HUES64 (cell line): ENCODE results near the gene KPNA4. TPM values are rescaled to one million over a fixed set of nuclear protein-coding genes. Genes with fewer than 3 reads are reported as not detected.
"Not testable (repeated sequence)": the region's sequence is repeated elsewhere in the genome, so short reads cannot be mapped to it uniquely, and the experiment has no call there.

ENCODE experiments used
- H3K27ac ChIP-seq: 2 replicates; pipeline ENCODE4 v1.7.0; 2013; ENCODE audit warnings: low read depth, low read length, inconsistent platforms
- H3K27me3 ChIP-seq: 2 replicates; pipeline ENCODE4 v1.6.1; 2013; ENCODE audit warnings: mild to moderate bottlenecking, low read length; ENCODE audit not compliant: insufficient read depth
- H3K36me3 ChIP-seq: 2 replicates; pipeline ENCODE4 v1.6.1; 2013; ENCODE audit warnings: mild to moderate bottlenecking, low read length; ENCODE audit not compliant: insufficient read depth
- H3K4me1 ChIP-seq: 2 replicates; pipeline ENCODE4 v1.6.1; 2013; ENCODE audit warnings: mild to moderate bottlenecking, low read length, moderate library complexity; ENCODE audit not compliant: insufficient read depth
- H3K4me3 ChIP-seq: 2 replicates; pipeline ENCODE4 v1.5.1; 2013; ENCODE audit warnings: mild to moderate bottlenecking, low read length, moderate library complexity
- H3K9ac ChIP-seq: 2 replicates; pipeline ENCODE4 v1.6.1; 2013; ENCODE audit warnings: mild to moderate bottlenecking, low read depth, low read length
- H3K9me3 ChIP-seq: 2 replicates; pipeline ENCODE4 v1.6.1; 2013; ENCODE audit warnings: low read depth, low read length; ENCODE audit not compliant: insufficient read depth
- WGBS: fragments of 150-250, 120-280 bp; methylation state at CpG from one replicate; pipeline ENCODE4 v1.1.7; 2013; ENCODE audit warnings: missing lambda C conversion rate; 5-methylcytosine and 5-hydroxymethylcytosine counted together
- polyA plus RNA-seq, 2 experiments: library from polyadenylated mRNA; stranded (reverse); fragments of 50-300 nt; gene quantifications; one replicate each; pipeline ENCODE4 v1.2.3, GENCODE V29; 2013

KPNA4 gene
- polyA plus RNA-seq (2013, experiment 1 of 2) = 34.0 TPM
- polyA plus RNA-seq (2013, experiment 2 of 2) = 35.6 TPM

DNA sequence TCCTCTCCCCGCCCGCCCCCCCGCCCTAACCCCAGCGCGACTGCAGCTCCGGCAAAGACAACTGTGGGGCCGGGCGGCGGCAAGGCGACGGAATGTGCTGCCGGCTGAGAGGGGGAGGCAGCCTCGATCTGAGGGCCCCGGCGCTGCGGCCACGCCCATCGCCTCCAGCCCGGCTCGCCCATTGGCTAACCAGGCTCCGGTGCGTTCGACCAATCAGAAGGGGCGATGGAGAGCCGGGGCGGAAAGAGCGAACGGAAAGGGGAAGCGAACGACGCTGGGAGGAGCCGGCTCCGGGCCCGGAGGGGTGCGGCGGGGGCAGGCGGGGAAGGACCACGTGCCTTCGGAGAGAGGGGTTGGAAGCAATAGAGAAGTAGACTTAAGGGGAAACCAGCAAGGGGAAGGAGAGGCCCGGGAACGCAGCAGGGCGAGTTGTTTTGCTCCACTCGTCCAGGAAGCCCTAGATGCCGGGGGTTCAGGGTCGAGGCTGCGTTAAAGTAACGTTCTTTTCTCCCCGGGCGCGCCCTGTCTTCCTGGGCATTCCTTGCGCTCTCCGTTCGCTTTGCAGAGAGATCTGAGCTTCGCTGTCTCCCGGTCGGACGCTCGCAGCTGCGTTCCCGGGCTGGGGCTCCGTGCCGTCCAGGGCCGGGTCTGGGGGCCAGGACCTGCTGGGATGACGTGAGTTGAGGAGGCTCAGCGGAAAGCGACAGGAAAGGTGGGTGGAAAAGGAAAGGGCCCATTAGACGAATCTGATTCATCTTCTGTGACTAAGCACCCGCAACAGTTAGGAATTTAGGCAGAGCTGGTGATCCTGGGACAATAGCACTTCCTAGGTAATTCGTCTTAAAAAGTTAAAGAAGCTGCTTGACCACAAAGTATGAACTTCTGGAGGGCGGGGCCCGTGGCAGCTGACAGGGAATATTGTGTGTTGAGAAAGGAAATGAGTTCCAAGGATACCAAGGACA lies at the start of gene KPNA4:
TSS of gene KPNA4 (minus strand) at position 130 of the 962 bp plus-strand sequence. CDS start 289 bp downstream, outside the sequence.
- WGBS = under 1% methylated on average over 68 of the region's 71 CpGs
- no peaks in the 10 kb centered on the region for H3K27me3 ChIP-seq
- H3K9me3 ChIP-seq = 0 out of 2 replicates have a peak, but pooled peaks cover 2% of the 10 kb centered on the region
- peaks cover 32% of the 10 kb centered on the region for H3K36me3 ChIP-seq
- peak within 1 kb of the TSS; percentile 95 for H3K4me3 ChIP-seq
- H3K4me1 ChIP-seq = peaks cover 23% of the 10 kb centered on the region
- peak within 1 kb of the TSS; percentile 92 for H3K27ac ChIP-seq
- H3K9ac ChIP-seq = peak within 1 kb of the TSS; percentile 85

DNA sequence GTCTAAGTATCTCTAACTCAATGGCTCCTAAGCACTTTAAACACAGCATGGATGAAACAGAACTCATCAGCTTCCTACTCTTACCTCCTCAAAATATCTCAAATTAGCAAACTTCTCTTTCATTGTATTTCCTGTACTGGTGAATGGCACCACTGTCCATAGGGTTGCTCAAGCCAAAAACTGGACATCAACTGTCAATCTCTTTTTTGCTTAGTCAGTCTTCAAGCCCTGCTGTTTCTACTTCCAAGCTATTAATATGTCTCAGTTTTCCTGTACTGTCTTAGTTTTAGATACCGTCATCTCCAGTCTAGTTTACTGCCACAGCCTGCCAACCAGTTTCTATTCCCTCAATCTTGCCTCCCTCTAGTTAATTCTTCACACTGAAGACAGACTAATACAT lies 48.3 kb upstream of the KPNA4 start:
- H3K4me3 ChIP-seq = no peak overlapping the region

GRCh38 chr3:160612386-160613075 lies 47.2 kb upstream of the KPNA4 start:
- H3K27me3 ChIP-seq = no peaks in the 10 kb centered on the region
- 92% methylated on average over 3 of the region's 3 CpGs for whole genome bisulfite sequencing

More for the DNA sequence above, 48.3 kb upstream of the KPNA4 start:
- no peak overlapping the region for H3K27ac ChIP-seq
- no peaks in the 10 kb centered on the region for H3K4me1 ChIP-seq
- H3K9ac ChIP-seq = no peak overlapping the region
- WGBS = 92% methylated on average over 1 of the region's 1 CpG
- H3K27me3 ChIP-seq = no peaks in the 10 kb centered on the region
- no peaks in the 10 kb centered on the region for H3K9me3 ChIP-seq
- no peaks in the 10 kb centered on the region for H3K36me3 ChIP-seq

GRCh38 chr3:160611141-160611540 lies 45.8 kb upstream of the KPNA4 start:
- H3K36me3 ChIP-seq = no peaks in the 10 kb centered on the region
- H3K9ac ChIP-seq = no peak overlapping the region
- no peaks in the 10 kb centered on the region for H3K9me3 ChIP-seq
- H3K27me3 ChIP-seq = no peaks in the 10 kb centered on the region
- no peaks in the 10 kb centered on the region for H3K4me1 ChIP-seq
- no peak overlapping the region for H3K4me3 ChIP-seq
- H3K27ac ChIP-seq = no peak overlapping the region
- 92% methylated on average over 3 of the region's 3 CpGs for WGBS

More at GRCh38 chr3:160612386-160613075, 47.2 kb upstream of the KPNA4 start:
- Histone ChIP-seq H3K27ac (no peak overlapping the region), H3K4me3 (no peak overlapping the region), H3K9me3 (no peaks in the 10 kb centered on the region), H3K9ac (no peak overlapping the region), H3K4me1 (no peaks in the 10 kb centered on the region), H3K36me3 (no peaks in the 10 kb centered on the region)

- no peak overlapping the region for H3K27ac ChIP-seq
- no peak overlapping the region for H3K4me3 ChIP-seq
- no peaks in the 10 kb centered on the region for H3K4me1 ChIP-seq
- no peaks in the 10 kb centered on the region for H3K36me3 ChIP-seq
- no peaks in the 10 kb centered on the region for H3K9me3 ChIP-seq
- H3K9ac ChIP-seq = no peak overlapping the region
- H3K27me3 ChIP-seq = no peaks in the 10 kb centered on the region
- 81% methylated on average over 2 of the region's 2 CpGs for WGBS
These were observed 43.5 kb upstream of the KPNA4 start for GRCh38 chr3:160608870-160609269.

DNA sequence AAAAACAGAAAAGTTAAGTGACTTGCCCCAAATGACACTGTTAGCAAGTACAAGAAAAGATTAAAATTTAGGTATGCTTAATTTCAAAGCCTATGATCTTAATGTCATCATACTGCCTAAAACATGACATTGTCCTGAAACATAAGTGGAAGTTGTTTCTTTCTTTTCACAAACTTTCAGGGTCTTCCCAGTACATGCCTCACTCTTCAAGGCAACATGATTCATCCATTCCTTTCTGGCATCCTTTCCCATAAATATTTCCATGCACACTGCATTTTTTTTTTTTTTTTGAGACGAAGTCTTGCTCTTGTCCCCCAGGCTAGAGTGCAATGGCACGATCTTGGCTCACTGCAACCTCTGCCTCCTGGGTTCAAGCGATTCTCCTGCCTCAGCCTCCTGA lies 42.5 kb upstream of the KPNA4 start:
- Histone ChIP-seq H3K4me1 (no peaks in the 10 kb centered on the region), H3K9me3 (no peaks in the 10 kb centered on the region), H3K27me3 (no peaks in the 10 kb centered on the region), H3K36me3 (no peaks in the 10 kb centered on the region), H3K27ac (no peak overlapping the region), H3K4me3 (no peak overlapping the region), H3K9ac (no peak overlapping the region)
- WGBS = 64% methylated on average over 3 of the region's 3 CpGs

GRCh38 chr3:160605315-160605714 lies 39.9 kb upstream of the KPNA4 start:
- no peak overlapping the region for H3K4me3 ChIP-seq
- no peaks in the 10 kb centered on the region for H3K36me3 ChIP-seq
- H3K27ac ChIP-seq = no peak overlapping the region
- H3K9me3 ChIP-seq = no peaks in the 10 kb centered on the region
- H3K4me1 ChIP-seq = no peaks in the 10 kb centered on the region
- H3K27me3 ChIP-seq = no peaks in the 10 kb centered on the region
- no peak overlapping the region for H3K9ac ChIP-seq

DNA sequence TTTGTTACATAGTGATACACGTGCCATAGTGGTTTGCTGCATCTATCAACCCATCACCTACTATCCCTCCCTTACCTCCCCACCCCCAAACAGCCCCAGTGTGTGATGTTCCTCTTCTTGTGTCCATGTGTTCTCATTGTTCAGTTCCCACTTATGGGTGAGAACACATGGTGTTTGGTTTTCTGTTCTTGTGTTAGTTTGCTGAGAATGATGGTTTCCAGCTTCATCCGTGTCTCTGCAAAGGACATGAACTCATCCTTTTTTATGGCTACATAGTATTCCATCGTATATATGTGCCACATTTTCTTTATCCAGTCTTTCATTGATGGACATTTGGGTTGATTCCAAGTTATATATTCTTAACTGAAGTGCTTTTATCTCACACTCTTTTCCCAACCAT lies 38.5 kb upstream of the KPNA4 start:
- not testable (repeated sequence) for H3K4me3 ChIP-seq, H3K36me3 ChIP-seq, H3K9me3 ChIP-seq, H3K27me3 ChIP-seq, H3K4me1 ChIP-seq, H3K9ac ChIP-seq, H3K27ac ChIP-seq
- WGBS = 84% methylated on average over 3 of the region's 3 CpGs

DNA sequence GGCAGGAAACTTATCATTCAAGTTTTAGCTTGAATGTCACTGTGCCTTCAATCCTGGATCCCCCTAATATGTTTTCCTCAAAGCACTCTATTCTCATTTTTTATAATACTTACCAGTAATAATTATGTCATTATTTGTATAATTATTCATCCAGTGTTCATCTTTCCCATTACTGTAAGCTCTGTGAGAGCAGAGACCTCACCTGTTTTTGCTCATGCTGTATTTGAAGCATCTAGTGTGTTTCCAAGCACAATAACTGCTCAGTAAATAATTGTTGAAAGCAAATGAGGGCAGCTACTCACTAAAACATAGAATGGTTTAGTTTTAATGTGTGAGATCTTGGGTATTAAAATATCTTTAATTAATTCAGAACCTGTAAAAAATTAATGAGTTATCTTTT lies 36.9 kb upstream of the KPNA4 start:
- Histone ChIP-seq H3K36me3 (no peaks in the 10 kb centered on the region), H3K27me3 (no peaks in the 10 kb centered on the region), H3K4me1 (no peaks in the 10 kb centered on the region), H3K27ac (no peak overlapping the region), H3K4me3 (no peak overlapping the region), H3K9ac (no peak overlapping the region), H3K9me3 (no peaks in the 10 kb centered on the region)

- Histone ChIP-seq H3K4me3 (no peak overlapping the region), H3K9ac (no peak overlapping the region), H3K36me3 (no peaks in the 10 kb centered on the region), H3K4me1 (no peaks in the 10 kb centered on the region), H3K27ac (no peak overlapping the region), H3K9me3 (no peaks in the 10 kb centered on the region), H3K27me3 (no peaks in the 10 kb centered on the region)
- WGBS = no CpG with 5 or more reads among the region's 1 CpG
These were observed 35.9 kb upstream of the KPNA4 start for GRCh38 chr3:160601288-160601687.

DNA sequence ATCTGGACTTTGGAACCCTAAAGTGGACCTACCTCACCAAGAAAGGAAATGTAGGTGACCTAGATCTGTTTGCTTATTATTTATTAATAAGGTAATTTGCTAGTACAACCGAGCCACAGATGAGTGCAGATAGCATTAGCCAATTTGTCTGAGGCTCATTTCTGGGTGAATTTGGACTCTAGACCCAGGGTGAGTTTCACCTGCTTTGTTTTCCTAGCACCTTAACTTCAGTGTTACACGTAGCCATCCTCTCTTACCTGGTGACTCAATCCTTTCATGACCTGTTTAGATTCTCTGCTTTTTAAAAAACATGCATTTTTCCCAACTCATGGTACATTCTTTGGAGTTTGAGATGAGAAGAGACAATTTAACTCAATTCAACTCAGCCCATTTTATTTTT lies 33.5 kb upstream of the KPNA4 start:
- H3K9ac ChIP-seq = no peak overlapping the region
- H3K27ac ChIP-seq = no peak overlapping the region
- H3K4me1 ChIP-seq = no peaks in the 10 kb centered on the region
- no peaks in the 10 kb centered on the region for H3K36me3 ChIP-seq
- H3K27me3 ChIP-seq = no peaks in the 10 kb centered on the region
- H3K4me3 ChIP-seq = no peak overlapping the region
- 83% methylated on average over 2 of the region's 2 CpGs for WGBS
- H3K9me3 ChIP-seq = no peaks in the 10 kb centered on the region
